HG02571 (cell line): ENCODE results near the gene GAS2L2.
"Not testable (repeated sequence)": the region's sequence is repeated elsewhere in the genome, so short reads cannot be mapped to it uniquely, and the experiment has no call there.

Experiments
- ATAC-seq: cut with Tn5 transposase; IDR thresholded peaks from one replicate; pipeline ENCODE4 v1.9.1; 2021; ENCODE audit warnings: mild to moderate bottlenecking, moderate library complexity; ENCODE audit not compliant: unreplicated experiment

GAS2L2 gene

DNA sequence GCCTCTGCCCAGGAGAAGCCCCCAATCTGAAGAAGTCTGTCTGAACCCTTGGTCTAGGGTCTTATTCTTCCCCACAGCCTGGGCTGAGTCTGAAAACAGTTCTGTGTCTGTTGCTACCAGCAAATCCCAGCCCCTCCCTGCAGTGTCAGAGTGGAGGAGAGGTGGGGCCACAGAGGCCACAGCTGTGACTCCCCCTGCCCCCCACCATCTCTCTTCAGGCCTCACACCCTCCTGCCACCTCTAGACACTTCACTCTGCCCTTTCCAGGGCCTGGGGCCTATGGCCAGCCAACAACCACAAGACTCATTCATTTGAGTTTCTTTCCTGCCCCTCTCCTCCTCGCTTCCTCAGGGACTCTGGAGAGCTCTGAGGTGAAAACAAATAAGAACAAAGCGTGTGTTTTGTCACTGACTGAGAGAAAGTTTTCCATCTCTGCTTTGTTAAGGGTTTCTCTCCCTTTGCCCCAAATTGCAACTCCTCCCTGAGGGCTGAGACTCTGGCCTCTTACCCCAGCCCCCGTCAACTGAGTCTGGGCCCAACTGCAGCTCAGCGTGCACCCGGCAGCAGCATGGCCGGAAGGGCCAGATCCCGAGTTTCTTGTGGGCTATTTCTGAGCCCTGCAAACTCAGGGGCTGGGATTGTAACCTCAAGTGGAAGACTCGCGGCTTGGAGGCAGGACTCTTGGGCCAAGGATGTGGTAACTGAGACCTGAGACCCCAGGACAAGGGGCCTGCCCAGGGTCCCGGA is 20.8 kb upstream of the GAS2L2 start:
- no peak for ATAC-seq

DNA sequence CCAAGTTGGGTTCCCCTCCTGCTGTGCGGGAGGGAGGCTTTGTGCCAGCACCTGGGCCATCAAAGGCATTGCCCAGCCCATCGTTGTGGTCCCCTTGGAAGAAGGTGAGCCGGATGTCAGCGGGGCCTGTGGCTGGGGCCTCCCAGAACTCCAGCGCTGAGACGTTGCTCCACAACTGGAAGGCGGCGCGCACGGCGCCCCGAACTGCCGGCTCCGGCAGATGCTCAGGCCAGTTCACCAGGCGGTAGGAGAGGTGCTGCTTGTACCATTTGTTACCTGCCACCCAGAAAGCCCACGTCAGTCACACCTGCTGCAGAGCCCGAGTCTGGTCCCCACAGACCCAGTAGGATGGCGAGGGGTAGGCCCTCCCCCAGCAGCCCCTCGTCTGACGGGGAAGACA is 20.1 kb upstream of the GAS2L2 start:
- no peak for ATAC-seq

DNA sequence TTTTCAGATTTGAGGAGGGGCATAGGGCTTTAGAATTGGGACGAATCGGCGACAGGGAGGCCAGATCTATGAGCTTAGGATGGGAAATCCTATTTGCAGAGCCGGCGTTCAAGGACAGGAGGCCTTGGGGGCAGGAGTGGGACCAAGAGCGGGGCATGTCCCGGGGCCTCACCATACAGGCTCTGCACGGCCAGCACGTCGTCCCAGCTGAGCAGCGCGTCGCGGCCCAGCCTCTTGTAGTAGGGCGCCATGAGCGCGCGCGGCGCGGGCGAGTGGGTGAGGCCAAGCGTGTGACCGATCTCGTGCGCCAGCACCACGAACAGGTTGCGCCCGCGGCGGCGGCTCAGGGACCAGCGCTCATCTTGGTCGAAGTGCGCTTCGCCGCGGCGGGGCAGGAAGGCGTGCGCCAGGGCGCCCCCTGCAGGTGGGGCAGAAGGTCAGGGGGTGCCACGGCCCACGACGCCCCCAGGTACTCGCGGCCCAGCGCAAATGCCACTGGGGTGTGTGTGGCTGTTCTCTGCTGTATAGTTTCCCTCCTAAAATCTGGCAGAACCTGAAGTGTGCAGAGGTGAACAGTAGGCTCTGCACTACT is 17.0 kb upstream of the GAS2L2 start:
- ATAC-seq = no peak

DNA sequence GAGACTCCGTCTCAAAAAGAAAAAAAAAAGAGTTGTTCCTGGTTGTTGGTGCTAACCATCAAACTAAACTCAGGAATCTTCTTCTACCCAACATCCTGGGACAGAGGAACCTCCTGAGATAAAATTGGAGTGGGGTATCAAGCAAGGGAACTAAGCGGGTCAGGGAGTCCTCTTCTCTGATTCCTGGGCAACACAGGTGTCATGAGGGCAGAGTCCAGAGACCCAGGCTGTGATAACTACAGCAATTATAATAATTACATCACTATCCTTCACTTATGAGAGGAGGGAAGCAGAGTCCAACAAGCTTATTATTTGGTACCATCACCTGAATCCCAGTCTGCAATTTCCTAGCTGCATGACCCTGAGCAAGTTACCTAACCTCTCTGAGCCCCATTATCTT is 15.8 kb upstream of the GAS2L2 start:
- no peak for ATAC-seq

DNA sequence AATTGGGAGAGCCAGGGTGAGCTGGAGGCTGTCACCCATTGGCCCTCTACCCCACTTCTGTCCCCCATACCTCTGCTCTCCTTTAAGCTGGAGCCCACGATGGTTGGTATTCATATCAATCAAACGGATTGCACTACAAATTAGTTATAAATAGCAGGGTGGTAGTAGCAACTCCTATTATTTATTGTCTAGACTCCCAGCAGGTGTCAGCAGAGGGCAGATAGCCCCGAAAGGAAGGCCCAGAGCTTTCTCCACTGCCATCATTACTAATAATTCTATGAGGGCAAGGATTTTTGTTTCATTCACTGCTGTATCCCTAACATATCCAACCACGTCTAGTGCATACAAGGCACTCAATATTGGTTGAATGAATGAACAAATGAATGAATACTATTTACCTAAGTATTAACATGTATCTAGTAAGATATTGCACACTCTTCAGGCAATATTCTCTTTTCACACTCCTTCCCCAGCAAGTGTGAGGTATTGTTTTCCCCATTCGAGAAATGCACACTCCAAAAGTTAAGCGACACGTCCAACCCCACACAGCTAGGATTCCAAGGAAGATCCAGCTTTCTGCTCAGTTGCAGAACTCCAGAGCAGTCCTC is 14.0 kb upstream of the GAS2L2 start:
- no peak for ATAC-seq

DNA sequence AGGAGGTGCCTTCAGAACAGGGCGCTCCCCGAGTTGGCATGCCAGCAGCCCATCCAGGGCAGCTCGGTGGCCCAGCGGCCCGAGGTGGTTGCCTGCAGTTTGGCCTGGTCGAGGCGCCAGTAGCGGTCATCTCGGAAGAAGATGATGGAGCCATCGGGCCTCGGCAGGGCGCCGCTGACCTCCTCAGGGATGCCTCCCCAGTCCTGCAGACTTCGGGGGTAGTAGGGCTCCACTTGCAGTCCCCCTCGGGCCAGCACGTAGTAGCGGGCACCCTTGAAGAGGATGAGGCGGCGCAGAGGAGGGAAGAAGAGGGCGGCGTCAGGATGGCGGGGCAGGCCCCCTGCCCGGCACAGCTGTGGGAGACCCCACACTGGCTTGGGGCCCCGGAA is 13.4 kb upstream of the GAS2L2 start:
- ATAC-seq = no peak

DNA sequence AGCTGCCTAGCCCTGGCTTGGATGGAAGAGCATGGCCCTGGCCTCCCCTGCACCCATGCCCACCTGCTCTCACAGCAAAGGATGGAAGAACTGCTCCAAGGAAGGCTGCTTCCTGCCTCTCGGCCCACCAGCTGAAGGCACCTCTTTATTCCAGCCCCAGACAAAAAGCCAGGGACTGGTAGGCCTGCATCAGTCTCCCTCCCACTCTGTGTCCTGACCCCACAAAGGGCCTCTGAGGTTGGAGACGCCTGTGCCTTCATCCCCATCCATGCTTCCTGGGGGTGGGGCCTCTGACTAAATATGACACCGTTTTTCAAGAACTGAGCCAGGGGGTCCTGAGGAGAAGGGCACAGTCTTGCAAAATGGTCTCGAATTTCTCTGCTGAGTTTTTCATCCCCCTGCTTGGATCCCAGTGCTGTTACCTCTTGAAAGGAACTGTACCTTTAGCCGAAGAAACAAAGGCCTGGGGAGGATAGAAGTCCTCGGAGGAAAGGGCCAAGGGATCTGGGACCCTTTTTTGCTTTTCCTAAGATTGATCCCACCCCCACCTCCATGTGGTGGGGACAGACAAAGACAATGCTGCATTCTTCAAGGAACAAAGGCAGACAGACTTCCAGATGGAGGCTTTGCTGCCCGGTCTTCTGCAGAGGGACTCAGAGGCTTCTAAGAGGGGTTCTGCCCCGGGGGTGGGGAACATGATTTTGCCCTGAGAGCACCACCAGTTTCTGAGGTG is 12.9 kb upstream of the GAS2L2 start:
- ATAC-seq = no peak

DNA sequence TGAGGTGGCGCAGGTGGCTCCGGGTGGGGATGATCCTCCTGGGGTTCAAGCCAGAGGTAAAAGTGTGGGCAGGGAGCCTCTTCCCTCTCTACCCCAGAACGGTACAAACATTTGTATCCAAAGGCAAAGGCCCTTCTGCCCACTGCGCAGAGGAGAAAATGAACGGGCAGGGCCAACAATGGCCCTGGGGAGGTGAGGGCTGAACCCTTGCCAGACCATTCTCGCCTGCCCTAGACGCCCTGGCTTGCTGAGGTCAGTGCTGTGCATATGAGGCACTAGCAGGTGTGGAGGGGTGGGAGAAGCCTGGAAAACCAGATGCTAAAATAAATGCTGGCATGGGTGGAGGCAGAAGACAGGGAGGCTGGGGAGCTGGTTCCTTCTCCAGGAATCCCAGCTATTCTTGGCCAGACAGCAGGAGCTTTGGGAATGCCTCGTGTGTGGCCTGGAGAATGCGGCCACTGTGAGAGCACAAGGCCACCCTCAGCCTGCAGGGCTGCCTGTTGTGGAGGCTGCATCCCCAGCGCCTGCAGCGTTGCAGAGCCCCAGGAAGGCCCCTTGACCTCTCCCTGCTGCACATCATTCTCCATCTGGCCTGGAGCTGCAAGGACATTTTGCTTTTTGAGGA is 12.2 kb upstream of the GAS2L2 start:
- no peak for ATAC-seq

DNA sequence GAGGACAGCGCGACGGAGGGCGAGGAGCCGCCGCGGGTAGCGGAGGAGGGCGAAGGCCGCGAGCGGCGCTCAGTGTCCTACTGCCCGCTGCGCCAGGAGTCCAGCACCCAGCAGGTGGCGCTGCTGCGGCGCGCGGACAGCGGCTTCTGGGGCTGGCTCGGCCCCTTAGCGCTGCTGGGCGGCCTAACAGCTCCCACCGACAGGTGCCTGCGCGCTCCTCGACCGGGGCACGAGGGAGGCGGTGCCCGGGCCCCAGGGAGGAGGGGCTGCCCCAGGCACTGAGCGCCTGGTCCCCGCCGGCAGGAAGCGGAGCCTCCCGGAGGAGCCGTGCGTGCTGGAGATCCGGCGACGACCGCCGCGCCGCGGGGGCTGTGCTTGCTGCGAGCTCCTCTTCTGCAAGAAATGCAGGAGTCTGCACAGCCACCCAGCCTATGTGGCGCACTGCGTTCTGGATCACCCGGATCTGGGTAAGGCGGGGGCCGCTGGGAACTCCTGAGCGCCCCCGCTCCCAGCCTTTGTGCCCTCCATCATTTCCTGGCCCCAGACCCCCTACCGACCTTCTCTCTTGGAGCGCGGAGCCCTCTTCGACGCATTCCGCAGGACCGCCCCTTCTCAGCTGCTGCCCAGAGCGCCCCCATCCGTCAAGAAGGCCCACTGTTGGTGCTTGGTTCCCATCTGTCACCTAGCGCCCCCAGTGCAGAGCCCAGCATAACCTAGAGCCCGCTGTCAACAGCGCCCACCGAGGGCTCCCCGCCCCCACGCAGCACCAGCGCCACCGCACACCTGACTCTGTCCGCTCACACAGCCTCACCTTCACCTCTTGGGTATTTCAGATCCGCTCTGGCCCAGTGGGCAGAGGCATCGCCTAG is 11.3 kb upstream of the GAS2L2 start:
- peak; percentile 72 for ATAC-seq

DNA sequence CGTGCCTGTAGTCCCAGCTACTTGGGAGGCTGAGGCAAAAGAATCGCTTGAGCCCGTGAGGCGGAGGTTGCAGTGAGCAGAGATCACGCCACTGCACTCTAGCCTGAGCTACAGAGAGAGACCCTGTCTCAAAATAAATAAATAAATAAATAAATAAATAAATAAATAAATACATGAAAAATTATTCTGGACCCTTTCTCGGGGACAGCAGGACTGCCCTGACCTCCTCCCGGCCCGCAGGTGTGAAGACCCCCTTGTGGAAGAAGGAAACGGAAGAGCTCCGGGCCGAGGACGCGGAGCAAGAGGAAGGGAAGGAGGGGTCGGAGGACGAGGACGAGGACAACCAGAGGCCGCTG is 10.7 kb upstream of the GAS2L2 start:
- ATAC-seq = no peak

DNA sequence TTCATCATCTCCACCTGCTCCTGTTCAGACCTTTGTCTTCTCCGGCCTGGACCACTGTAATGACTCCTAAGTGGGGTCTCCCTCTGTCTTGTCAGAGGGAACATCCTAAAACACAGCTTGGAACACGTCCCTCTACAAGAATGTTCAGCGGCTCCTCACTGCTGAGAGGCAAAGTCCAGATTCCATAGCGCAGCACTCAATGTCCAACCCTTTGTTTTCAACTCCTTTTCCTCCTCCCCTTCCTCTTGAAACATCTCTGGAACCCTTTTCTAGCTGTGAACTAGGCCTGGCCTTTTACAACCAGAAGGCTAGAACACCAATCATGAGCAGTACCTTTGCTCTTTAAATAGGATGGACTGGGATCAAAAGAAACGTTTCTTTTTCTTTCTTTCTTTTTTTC is 8.6 kb upstream of the GAS2L2 start:
- no peak for ATAC-seq

DNA sequence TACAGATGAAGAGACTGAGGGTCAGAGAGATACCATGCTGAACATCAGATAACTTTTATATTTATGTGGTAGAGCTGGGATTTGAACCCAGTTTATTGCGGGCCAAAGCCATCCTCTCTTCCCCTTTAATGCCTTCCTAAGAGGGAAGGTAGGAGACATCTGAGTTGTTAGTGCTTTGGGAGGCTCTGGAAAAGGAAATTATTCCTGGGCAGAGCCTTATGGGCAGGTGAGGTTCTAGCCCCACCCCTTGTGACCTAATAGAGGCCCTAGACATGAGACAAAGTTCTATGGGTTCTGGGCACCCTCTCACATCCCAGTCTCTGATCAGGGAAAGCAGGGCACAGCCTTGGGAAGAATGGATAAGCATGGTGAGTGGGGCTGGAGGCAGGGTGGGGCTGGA is 7.5 kb upstream of the GAS2L2 start, which contains the start of gene C17orf50:
Gene C17orf50 (plus strand): TSS at position 301 of the 400 bp plus-strand sequence. CDS start 55 bp downstream, at position 356.
- ATAC-seq = no peak

DNA sequence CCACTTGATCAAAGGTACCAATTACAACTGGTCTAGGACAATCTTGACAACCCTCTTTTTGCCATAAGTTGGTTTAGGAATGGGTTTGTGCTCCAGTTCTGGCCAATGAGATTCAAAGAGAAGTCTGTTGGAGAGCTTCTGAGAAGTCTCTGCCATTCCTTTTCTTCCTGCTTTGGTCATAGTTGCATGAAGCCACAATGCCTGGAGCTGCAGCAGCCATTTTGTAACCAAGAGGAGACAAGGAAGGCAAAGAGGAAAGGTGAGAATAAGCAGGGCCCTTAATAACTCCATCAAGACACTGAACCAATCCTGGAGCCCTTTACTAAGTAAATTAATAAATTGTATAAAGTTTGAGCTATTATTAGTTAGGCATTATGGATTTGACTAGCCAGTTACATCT is 4.2 kb upstream of the GAS2L2 start:
- ATAC-seq = no peak

DNA sequence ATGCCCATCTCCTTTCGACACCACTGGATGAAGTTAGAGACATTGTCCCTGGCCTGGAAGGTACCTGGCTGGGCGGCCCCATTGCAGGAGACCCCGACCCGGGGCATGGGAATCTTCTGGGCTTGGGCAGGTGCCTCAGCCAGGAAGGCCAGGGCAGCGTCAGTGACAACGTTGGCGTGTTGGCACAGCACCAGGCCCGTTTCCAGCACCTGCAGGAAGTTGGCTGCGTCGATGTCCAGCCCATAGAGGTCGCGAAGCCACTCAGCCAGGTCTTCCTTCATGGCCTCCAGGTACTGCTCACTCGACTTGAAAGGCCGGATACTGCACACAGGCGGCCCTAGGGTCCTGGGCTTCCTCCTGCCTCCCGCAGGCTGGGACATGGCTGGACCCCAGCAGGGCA is 568 bp downstream of the GAS2L2 start:
- ATAC-seq = no peak

DNA sequence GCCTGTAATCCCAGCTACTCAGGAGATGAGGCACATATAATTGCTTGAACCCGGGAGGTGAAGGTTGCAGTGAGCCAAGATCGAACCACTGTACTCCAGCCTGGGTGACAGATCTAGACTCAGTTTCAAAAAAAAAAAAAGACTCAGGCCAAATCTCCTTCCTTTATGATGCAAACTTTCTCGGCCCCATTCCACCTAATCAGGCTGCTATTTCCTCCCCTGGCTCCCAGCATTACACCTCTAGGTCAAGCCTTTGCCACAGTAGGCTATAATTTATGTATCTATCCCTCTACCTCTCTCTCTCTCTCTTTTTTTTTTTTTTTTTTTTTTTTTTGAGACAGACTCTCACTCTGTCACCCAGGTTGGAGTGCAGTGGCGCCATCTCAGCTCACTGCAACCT is 1.5 kb downstream of the GAS2L2 start:
- ATAC-seq = not testable (repeated sequence)

DNA sequence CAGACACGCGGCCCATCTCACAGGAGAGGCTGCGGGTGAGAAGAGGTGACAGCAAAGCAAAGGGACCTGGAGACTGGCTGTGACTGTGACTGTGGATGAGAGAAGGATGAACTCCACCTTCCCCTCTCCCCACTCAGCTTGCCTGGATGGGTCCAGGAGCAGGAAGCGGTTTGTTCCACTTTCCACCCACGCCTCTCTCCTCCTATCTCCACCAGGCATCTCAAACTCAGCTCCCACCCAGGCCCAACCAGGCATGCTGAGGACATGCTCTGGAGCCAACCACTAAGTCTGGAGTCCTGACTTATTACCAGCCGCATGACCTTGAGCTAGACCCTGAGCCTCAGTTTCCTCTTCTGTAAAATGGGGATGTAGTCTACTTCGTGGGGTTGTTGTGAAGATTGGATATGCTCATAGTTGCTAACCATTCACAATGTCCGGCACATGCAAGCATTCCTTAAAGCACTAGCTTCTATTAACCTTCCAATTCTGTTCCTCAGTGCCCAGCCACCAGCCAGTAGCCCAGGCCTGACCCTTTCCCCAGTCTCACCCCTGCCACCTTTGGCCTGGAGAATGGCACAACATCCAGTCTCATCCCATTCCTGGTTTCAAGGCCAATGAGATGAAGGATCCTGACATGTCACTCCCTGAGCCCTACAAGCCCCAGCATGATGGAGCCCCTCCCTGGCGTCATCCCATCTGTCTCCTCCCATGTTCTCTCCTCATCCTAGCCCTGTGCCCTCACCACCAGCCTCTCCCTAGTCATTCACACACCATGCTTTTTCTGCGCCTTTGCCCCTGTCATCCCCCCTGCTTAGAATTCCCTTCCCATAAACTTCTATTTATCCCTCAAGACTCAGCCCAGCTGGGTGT is 2.3 kb downstream of the GAS2L2 start:
- no peak for ATAC-seq

DNA sequence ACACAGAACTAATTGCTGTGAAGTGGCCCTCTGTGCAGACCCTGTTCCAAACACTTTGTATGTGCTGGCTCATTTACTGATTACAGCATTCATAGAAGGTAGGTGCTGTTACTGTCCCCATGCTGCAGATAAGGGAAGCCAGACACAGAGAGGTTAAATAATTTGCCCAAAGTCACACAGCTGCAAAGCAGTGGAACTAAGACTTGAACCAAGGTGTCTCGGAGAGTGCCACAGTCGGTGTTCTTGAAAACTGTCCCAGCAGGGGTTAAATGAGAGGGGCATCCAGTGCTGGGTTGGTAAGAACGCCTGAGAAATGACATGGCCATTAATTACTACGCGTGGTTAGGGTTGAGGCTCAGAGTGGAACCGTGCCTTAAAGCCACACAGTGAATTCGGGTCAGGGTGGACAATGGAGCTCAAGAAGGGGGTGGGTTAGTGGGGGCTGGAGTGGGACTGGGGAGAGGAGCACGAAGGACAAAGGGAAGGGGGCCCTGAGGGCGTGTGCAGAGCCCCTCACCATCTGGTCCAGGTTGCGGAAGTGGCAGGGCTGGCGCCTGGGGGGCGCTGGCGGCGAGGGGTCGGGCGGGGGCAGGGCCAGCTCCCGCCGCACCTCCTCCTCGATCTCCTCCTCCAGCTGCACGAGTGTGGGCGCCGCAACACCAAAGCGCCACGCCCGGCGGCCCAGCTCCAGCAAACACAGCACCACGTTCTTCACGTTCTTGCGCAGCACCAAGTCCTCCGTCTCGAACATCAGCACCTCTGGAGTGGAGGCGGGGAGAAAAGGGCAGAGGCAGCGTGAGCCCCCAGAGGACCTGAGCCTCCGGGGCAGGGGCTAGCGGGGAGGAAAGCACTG is 3.3 kb downstream of the GAS2L2 start:
- ATAC-seq = no peak

DNA sequence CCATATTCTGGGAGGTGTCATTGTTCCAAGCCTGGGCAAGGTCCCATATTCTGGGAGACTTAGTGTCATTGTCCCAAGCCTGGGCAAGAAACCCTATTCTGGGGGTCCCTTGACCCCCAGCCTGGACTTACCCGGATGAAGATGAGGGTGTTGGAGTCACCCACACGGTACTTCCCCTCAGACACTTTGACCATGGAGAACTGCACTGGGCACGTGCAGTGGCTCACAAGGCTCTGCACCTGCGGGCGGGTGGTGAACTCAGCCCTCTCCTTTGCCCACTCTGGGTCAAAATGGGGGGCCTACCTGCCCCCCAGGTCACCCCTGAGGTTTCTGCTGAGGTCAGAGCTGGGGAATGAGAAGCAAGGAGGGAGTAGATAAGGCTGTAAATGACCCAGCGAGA is 4.1 kb downstream of the GAS2L2 start:
- no peak for ATAC-seq
